HG02642 (cell line): ENCODE results near the gene CTNNA2.

Experiments used
- ATAC-seq: cut with Tn5 transposase; IDR thresholded peaks from one replicate; pipeline ENCODE4 v1.9.1; 2021; ENCODE audit warnings: mild to moderate bottlenecking; ENCODE audit not compliant: unreplicated experiment, poor library complexity

The CTNNA2 gene

DNA sequence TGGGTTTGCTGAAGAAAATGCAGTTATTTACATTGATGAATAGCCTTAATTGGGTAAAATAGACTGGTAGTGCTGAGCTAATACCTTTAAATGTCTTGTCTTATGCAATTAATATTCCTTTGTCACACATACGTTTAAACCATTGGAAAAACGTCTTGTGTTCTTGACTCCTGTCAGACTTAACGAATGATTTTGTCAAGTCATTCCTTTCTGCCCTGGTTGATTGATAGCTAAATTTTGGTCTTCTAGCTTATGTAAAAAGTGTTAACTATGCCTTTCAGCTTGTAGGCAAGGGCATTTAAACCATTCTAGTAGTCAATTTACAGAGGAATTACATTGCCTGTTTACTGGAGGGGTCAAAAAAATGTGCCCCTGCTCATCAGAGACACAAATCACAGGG lies 897.5 kb downstream of the CTNNA2 start:
- no peak for ATAC-seq

DNA sequence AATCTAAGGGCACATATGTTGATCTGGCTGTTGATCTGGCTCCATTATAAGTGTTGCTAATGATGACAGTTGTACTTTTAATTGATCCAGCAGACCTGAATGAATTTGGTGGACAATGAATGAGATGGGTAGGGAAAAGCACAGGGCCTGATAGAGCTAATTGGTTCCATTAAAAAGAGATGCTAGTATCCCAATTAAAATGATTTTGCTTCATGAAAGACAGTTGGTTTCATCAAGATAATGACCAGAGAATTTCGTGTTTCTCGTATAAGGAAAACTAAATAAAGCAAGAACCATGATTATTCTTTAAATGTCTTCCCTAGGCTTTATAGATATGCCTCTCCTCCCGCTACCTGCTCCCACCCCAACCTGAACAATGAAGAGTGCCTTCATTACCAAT lies 900.3 kb downstream of the CTNNA2 start:
- ATAC-seq = no peak

DNA sequence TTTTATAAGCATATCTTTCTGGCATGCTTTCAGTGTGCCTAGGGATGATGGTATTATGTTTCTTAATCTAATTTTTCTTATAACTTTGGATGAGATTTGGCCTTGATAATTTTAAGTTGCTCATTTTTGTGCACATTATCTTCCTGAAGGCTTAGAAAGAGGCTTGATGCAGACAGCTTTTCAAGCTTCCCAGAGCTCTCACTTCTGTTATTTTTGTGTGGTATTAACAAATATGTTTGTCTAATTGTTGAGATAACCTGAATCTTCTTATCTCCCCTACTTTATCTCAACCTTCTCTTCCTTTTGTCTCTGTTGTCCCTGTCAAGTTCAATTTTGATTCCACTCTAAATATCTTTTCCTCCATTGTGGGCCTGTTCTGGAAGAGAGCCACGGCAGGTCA lies 904.9 kb downstream of the CTNNA2 start:
- no peak for ATAC-seq

DNA sequence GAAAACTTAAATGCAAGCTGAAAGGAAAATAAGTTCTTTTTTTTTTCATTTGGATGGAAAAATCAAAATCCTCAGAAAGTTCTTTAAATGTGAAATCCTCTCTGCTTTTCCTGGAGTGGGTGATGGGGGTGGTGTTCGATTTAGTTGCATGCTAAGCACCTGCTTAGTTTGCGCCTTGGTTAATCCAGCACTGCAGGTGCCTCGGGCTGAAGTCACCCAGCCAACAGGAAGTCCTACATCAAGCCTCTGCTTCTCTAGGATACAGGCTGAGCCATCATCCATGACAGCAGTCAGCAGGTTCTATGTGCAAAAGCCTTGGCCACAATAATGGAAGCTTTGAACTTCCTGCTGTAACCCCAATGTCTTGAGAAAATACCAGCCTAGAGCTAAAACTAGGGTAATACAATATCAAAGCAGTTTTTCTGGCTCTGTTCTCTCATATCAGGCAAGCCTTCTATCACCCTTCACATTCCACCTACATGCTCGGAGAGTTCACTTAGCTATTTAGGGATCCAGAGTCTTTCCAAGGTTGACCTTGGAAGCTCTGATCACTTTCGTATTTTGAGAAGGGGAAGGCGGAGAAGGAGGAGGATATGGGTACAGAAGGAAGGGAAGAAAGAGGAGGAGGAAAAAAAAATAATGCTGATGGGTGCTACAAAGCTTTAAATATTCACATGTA lies 907.8 kb downstream of the CTNNA2 start:
- no peak for ATAC-seq

DNA sequence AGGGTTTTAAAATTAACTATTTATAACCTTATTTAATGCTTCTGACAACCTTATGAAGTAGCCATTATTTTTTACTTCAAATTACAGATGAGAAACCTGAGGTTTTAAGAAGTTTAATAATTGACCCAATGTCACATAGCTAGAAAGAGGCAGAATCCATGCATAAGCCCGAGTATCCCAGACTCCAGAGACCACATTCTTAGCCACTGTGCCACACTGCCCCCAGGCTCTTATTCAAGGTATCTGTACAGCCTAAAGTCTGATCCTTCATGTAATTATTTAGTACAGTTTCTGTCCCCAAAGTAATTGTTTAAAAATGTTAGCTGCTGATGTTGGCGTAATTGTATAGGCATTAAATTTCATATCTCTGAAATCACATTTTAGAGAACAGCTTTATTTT lies 916.4 kb downstream of the CTNNA2 start:
- ATAC-seq = no peak

DNA sequence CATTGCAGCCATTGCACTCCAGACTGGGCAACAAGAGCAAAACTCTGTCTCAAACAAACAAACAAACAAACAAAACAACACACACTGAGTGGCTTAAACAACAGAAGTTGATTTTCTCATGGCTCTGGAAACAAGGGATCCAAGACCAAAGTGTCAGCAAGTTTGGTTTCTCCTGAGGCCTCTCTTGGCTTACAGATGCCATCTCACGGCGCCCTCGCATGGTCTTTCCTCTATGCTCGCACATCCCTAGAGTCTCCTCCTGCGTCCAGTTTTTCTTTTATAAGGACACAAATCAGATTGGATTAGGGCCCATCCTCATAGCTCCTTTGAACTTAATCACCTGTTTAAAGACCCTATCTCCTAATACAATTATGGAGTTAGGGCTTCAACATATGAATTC lies 925.1 kb downstream of the CTNNA2 start:
- ATAC-seq = no peak

DNA sequence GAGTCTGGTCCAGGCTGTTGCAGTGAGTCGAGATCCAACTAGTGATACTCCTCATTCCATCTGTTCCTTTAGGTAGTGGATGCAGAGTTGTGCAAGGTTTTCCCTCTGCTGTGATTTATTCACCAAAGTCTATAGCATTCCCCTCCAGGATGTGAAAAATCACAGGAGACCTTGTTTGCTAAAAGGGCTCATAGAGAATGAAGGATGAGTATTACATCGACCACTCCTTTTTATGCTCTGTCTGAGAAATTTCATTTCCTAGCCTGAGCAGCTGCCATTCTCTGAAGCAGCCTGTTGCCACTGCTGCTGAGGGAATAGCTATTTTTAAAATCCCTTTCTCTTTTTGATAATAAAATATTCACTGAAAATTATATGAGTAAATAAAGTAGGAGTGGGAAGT lies 925.8 kb downstream of the CTNNA2 start:
- no peak for ATAC-seq

DNA sequence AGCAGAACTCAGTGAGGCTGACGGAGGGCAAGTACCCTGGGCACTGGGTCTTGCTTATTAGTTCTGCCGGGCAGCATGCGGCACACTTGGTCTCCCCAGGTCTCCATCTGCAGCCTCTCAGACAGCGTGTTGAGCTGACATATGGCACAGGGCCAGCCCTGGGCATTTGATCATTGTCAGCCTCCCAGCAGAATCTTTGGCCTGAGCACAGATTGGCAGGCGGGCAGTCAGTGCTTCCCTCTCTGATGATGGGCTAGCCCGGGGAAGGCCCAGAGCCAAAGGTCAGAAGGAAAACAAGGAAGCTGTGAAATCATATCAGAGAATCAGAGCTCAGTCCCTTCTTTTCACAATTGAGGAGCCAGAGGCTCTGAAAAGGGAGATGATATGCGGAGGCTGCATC lies 941.8 kb downstream of the CTNNA2 start:
- no peak for ATAC-seq

DNA sequence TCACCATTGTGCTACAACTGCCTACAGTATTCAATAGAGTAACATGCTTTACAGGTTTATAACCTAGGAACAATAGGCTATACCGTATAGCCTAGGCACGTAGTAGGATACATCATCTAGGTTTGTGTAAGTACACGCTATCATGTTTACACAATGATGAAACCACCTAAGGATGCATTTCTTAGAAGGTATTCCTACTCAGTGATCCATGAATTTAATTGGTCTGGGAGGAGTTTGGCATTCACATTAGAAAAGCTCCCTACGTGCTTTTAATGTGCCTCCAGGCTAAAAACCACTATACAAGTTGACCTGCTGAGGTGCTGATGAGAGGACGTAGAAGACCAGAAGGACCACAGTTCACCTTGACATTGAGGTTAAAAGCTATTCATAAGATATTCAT lies 946.2 kb downstream of the CTNNA2 start:
- no peak for ATAC-seq

DNA sequence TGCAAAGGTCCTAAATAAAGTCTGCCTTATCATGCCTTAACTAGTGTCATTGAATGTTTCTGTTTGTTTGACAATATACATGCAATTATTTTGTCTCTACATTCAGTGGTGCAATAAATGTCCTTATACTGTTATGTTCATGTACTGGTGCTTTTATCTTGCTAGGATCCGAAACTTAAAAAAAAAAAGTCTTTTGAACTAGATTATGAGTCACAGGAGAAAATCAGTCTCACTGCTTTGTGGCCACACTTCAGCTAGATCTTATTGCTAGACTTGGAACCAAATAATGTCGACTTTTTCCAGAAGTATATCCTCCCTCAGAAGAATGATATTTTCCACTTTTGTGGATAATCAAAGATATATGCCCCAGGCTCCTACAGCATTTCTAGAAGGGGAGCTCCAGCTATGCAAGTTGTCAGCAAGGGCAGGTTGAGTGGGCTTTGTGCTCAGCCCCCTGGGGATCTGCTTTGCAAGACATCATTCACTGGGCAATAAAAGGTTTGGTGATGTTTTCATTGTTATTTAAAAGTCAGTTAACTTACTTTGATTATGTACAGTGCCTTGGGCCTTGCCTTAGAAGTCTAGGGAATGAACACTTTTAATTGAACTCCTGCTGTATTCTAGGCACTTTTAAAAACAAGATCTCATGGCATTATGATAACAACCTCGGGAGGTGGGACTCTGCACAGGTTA lies 948.8 kb downstream of the CTNNA2 start:
- no peak for ATAC-seq

DNA sequence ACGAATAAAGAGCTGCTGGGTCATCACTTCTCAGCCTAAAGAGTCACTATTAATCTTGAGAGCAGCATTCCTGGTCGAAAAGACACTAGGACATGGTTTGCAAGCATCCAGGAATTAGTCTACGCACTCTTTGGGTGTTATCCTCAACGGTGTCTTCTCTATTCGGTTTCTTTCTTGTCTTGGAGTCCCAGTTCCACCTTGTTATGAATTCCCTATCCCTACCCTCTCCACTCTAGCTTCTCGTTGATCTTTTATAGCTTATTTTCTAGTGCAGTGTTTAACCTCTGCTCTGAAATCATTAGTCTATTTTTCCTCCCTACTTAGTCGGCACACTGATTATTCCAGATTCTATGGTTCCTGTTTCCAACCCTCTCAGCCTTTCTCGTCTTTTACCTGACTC lies 949.8 kb downstream of the CTNNA2 start:
- ATAC-seq = no peak

DNA sequence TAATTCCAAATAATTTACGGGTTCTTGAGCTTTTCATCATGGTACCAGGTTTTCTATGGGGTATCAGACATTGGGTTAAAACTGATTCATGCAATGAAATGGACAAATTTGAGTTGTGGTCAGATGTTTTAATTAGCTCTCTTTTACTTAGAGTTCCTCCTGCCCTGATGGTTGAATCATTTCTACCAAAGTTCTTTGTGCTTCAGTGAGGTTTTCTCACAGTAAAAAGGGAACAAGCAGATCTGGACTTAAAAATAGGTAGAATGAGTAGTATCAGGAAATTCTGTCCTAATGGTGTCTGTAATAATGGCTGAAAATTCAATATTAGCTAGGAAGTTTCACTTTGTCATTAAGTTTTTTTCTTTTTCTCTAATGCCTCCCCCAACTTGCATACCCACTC lies 951.4 kb downstream of the CTNNA2 start:
- ATAC-seq = no peak

DNA sequence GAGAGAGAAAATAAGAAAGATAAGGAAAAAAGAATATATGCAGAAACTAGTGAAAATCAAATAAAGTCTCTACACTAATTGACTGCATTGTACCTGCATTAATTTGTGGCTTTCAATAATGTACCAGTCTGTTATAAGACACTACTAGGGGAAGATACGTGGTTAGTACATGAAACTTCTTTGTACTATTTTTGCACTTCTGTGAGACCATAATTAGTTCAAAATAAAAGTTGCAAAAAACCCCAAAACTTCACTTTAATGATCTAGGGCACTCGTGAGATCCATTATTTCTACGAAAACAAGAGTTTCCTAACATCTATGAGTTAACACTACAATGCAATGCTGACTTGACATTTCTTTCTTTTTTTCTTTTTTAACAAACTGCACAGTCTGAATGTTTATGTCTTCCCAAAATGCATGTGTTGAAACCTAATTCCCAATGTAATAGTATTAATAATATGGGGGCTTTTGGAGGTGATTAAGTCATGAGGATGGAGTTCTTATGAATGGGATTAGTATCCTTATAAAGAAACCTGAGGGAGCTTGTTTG lies 954.5 kb downstream of the CTNNA2 start:
- no peak for ATAC-seq

DNA sequence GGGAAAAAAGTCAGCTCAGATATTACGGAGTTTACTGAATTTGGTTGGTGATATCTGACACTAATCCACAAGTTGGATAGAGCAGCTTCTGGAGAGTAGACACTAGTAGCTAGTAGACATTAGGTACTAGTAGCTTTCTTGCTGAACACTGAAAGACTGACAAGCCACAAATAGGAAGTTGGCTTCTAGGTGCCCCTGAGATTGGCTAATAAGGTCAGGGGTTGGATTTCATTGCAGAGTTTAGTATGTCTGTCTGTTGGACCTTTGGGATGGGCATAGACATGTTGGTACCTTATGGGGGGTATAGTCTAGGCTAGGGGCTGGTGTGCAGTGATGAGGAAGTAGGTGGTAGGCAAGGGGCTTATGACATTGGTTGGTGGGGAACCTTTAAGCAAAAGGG lies 956.6 kb downstream of the CTNNA2 start:
- no peak for ATAC-seq

DNA sequence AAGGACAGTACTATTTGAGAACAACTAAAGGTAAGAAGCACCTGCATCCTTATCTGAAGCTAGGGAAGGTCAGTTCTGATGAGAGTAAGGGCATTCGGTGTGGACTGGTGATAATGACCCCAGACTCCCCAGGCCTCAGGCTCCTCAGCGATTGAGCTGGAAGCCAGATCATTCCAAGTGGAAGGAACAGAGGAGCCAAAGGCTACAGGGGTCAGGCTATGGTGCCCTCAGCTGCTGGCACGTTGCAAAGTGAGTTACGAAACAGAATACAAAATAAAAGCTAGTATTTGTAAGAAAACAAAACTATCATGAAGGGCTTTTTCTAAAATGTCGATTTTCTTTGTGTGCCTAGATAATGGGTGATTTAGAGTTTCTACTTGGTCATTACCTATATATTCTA lies 960.2 kb downstream of the CTNNA2 start:
- no peak for ATAC-seq

DNA sequence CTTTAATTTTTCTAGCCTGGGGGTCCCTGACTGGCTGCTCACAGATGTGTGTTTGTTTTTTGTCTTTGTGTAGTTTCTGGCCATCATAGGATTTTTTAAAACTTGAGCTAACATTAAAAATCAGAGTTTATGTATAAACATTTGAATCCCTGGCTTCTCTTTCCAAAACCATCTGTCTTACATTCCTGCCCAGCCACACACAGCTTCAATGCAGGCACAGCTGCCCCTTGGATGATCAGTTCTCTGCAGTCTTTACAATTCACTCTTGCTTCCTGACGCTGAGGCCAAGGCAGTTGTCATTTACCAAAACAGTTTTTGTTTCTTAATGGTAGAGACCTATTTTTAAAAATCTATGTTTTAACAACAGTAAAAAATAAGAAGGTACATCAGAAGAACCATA lies 960.9 kb downstream of the CTNNA2 start:
- ATAC-seq = no peak

DNA sequence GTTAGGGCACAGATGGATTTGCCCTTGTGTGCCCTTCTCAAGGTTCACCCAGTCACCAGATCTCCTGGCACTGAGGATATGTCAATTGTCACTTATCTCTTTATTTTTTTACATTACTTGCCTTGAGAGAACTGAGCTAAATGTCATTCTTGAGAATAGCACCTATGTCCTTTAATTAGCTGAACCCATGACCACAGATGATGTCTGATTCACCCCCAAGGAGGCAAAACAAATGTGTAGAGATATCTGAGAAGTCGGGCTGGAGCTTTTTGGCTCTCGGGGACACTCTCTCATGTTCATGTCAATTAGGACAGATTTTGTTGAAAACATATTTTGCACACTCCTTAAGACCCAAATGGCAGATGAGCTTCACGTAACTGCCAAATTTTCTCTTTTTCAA lies 963.1 kb downstream of the CTNNA2 start:
- no peak for ATAC-seq

DNA sequence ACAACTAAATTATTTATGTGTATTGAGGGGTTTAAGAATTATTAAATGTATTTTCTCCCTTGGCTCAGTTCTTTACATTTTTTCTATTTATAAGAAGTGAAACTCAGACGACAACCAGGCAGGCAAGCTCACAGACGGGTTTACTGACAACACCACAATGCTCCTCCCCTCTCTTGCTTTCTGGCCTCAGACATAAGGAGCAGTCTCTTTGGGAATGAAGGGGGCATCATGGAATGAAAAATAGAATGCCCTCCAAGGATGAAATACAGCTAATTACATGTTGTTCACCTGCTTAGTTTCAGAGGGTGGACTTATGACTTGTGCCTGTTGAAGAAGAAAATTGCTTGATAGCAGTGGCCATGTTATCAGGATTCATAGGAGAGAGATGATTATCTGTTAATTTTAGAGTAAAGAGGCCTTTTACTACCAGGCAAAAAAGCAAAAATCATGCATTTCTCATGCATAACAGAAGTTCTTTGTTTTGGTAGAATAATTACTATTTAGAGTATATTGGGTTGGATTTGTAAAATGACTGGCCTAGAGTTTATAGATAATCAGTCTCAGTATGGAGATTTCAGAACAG lies 963.8 kb downstream of the CTNNA2 start:
- no peak for ATAC-seq

DNA sequence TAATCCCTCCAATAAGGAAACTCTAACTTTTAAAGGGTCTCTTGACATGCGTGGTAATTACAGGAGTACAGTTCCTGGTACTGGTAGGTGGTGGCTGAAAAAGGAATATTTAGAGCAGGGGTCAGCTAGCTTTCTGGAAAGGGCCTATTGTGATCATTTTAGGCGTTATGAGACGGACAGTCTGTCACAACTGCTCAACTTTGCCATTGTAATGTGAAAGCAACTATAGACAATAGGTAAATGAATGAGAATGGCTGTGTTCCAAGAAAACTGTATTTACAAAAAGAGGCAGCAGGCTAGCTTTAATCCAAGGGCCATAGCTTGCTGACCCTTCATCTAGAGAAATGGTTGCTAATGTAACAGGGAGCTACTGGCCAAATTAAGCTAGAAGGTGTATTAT lies 969.4 kb downstream of the CTNNA2 start:
- ATAC-seq = no peak

DNA sequence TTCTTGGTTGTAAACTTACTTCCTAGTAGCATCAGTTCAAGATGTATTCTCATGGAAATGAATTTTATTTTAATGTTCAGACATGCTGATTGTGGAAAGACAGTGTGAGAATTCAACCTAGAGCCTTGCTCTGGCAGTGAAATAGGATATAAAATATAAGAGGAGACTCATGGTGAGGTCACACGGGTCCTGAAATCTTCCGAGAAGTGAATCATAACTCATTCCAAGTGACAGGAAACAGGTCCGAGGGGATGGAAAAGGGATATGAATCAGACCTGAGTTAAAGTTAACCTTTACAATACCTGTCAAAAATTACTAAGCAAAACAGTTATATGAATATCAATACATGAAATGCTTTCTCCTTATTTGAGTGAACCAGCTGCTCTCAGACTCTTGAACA lies 976.9 kb downstream of the CTNNA2 start:
- ATAC-seq = no peak

DNA sequence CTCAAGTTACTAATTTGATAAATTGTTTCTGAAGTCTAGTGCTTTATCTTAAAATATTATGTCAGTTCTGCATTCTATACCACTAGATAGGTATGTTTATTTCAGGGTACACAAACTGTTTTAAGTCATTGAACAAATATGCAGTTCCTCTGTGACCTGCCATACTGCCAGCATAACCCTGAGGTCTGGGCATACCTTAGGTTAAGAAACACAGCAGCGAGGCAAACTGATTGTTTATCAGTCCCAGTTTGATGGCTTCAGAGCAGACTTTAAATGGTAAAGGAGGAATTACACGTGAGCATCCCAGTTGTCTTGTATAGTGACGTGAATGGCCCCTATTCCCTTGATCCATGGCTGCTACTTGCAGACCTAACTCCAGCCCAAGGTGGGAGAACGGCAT lies 978.1 kb downstream of the CTNNA2 start:
- ATAC-seq = no peak

DNA sequence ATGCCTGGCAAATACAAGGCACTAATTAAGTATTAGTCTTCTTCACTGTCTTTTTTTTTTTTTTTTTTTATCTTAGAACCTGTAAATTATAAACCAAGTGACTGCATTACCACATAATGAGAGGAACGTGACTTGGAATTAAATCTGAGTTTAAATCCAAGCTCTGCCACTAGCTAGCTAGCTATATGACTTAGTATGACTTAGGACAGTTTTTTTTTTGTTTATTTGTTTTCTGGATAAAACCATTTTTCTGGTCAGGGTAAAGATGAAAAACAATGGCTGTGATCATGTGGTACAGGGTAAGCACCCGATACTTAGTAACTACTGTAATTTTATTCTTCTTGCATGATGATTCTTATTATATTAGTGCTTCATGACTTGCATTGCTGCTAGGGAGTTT lies 983.5 kb downstream of the CTNNA2 start:
- ATAC-seq = no peak
